ENCODE measurements around the gene TMEM217.
A peak's percentile ranks its signal among the peaks of the same experiment; 100 is the strongest.

The TMEM217 gene

GRCh38 chr6:37177935-37178517 is 79.9 kb downstream of the TMEM217 start:
- no peak for DNase-seq

- DNase-seq, result no peak
Measured at GRCh38 chr6:37177077-37177934, 80.6 kb downstream of the TMEM217 start.

- DNase-seq, result no peak
Measured at GRCh38 chr6:37176268-37177076, 81.5 kb downstream of the TMEM217 start.

GRCh38 chr6:37175332-37176267 is 82.3 kb downstream of the TMEM217 start:
- no peak for DNase-seq

GRCh38 chr6:37174515-37175331 is 83.2 kb downstream of the TMEM217 start:
- DNase-seq, result no peak

GRCh38 chr6:37174196-37174514 is 83.8 kb downstream of the TMEM217 start:
- DNase-seq, result no peak

- DNase-seq, result no peak
Measured at GRCh38 chr6:37173493-37174195, 84.3 kb downstream of the TMEM217 start.

- DNase-seq, result no peak
Measured at GRCh38 chr6:37172912-37173492, 84.9 kb downstream of the TMEM217 start.

- DNase-seq, result peak; percentile 72
Measured at GRCh38 chr6:37171970-37172812, 85.8 kb downstream of the TMEM217 start.

GRCh38 chr6:37171201-37171969 is 86.6 kb downstream of the TMEM217 start:
- no peak for DNase-seq

GRCh38 chr6:37170273-37171200 is 87.4 kb downstream of the TMEM217 start:
- no peak for DNase-seq

- peak; percentile 88 for DNase-seq
Measured at GRCh38 chr6:37169496-37170272, 88.3 kb downstream of the TMEM217 start, which contains the start of gene PIM1. PIM1 (plus strand) TSS chr6:37170152; CDS start chr6:37170576, 424 bp downstream.

- DNase-seq, result no peak
Measured at GRCh38 chr6:37168811-37169495, 89.0 kb downstream of the TMEM217 start.

- no peak for DNase-seq
Measured at GRCh38 chr6:37168163-37168758, 89.7 kb downstream of the TMEM217 start.

- no peak for DNase-seq
Measured at GRCh38 chr6:37162740-37163139, 95.2 kb downstream of the TMEM217 start.
